CD14-positive monocyte (primary cell): Measurements from ENCODE around the gene CTNNBL1. TPM values are rescaled to one million over a fixed set of nuclear protein-coding genes. Genes with fewer than 3 reads are reported as not detected.

ENCODE experiments used
- DNase-seq, 3 donors: peaks; one replicate each; pipeline ENCODE4 v3.0.0-alpha.2; 2011 to 2022
- H2AFZ ChIP-seq: 2 replicates; pipeline ENCODE4 v1.6.0; 2012; ENCODE audit warnings: mild to moderate bottlenecking, low read depth, low read length, inconsistent platforms; ENCODE audit not compliant: insufficient read depth, poor library complexity, severe bottlenecking
- H3K27ac ChIP-seq, 2 donors: 1 replicate in 1 of 2; 2 replicates in 1 of 2; pipeline ENCODE4 v1.5.1; 2012 to 2013; ENCODE audit warnings: low read length in 2 of 2, control low read depth in 1 of 2, inconsistent platforms in 1 of 2, low read depth in 1 of 2, mild to moderate bottlenecking in 1 of 2
- H3K27me3 ChIP-seq, 2 donors: one replicate each; pipeline versions ENCODE4 v1.6.0 to v1.6.1; 2011 to 2013; ENCODE audit warnings: low read length in 2 of 2; ENCODE audit not compliant: control insufficient read depth in 2 of 2, insufficient read depth in 2 of 2
- H3K36me3 ChIP-seq, 2 donors: replicated peaks in 1 of 2; 1 replicate in 1 of 2; 2 replicates in 1 of 2; pipeline versions ENCODE4 v1.5.1 to v1.6.1; 2012 to 2013; ENCODE audit warnings: low read length in 2 of 2, control low read depth in 1 of 2, inconsistent platforms in 1 of 2, mild to moderate bottlenecking in 1 of 2; ENCODE audit not compliant: insufficient read depth in 2 of 2, control insufficient read depth in 1 of 2
- H3K4me1 ChIP-seq, 2 donors: 1 replicate in 1 of 2; 2 replicates in 1 of 2; pipeline versions ENCODE4 v1.5.1 to v1.6.1; 2012 to 2013; ENCODE audit warnings: low read length in 2 of 2, control low read depth in 1 of 2, inconsistent platforms in 1 of 2, mild to moderate bottlenecking in 1 of 2, moderate library complexity in 1 of 2; ENCODE audit not compliant: insufficient read depth in 2 of 2, control insufficient read depth in 1 of 2
- H3K4me2 ChIP-seq: replicated peaks from 2 replicates; pipeline ENCODE3; 2012; ENCODE audit warnings: low read length, moderate library complexity, mild to moderate bottlenecking; ENCODE audit not compliant: poor library complexity, severe bottlenecking; ENCODE audit errors: extremely low read depth
- H3K4me3 ChIP-seq, 3 experiments: fragments of 200-600 bp in 1 of 3; sonication (generic) in 1 of 3; replicated peaks in 1 of 3; 1 replicate in 2 of 3; 2 replicates in 1 of 3; pipeline ENCODE4 v1.5.1; 2011 to 2013; ENCODE audit warnings: low read length in 3 of 3, mild to moderate bottlenecking in 3 of 3, control low read depth in 2 of 3, low read depth in 2 of 3, inconsistent platforms in 1 of 3, moderate library complexity in 1 of 3
- H3K79me2 ChIP-seq: 2 replicates; pipeline ENCODE4 v1.6.0; 2012; ENCODE audit warnings: mild to moderate bottlenecking, control low read depth, inconsistent platforms, low read length, moderate library complexity; ENCODE audit not compliant: insufficient read depth
- H3K9ac ChIP-seq: 2 replicates; pipeline ENCODE4 v1.6.0; 2017; ENCODE audit warnings: low read length, mild to moderate bottlenecking; ENCODE audit not compliant: insufficient read depth, poor library complexity, severe bottlenecking
- H3K9me3 ChIP-seq, 2 donors: replicated peaks in 1 of 2; 1 replicate in 1 of 2; 2 replicates in 1 of 2; pipeline versions ENCODE4 v1.5.1 to v1.6.1; 2012 to 2013; ENCODE audit warnings: low read length in 2 of 2, control low read depth in 1 of 2; ENCODE audit not compliant: control insufficient read depth in 1 of 2, insufficient read depth in 1 of 2
- H4K20me1 ChIP-seq: 2 replicates; pipeline ENCODE4 v1.6.0; 2012; ENCODE audit warnings: mild to moderate bottlenecking, low read length, control low read depth, moderate library complexity; ENCODE audit not compliant: insufficient read depth
- H3K27ac Mint-ChIP-seq, 7 donors: one replicate each; pipeline ENCODE4 v1.8.0; 2020; ENCODE audit warnings: mild to moderate bottlenecking in 7 of 7, mixed read lengths in 7 of 7, moderate library complexity in 6 of 7, inconsistent platforms in 2 of 7
- H3K27me3 Mint-ChIP-seq, 3 donors: one replicate each; pipeline ENCODE4 v1.8.0; 2021 to 2022; ENCODE audit warnings: low read depth in 3 of 3, mild to moderate bottlenecking in 3 of 3, mixed read lengths in 3 of 3, moderate library complexity in 3 of 3, inconsistent platforms in 1 of 3
- H3K36me3 Mint-ChIP-seq, 2 donors: one replicate each; pipeline ENCODE4 v1.8.0; 2020; ENCODE audit warnings: mixed read lengths in 2 of 2, inconsistent platforms in 1 of 2, mild to moderate bottlenecking in 1 of 2
- H3K4me1 Mint-ChIP-seq: one replicate; pipeline ENCODE4 v1.8.0; 2020; ENCODE audit warnings: mild to moderate bottlenecking, mixed read lengths
- H3K4me3 Mint-ChIP-seq, 2 donors: one replicate each; pipeline ENCODE4 v1.8.0; 2020; ENCODE audit warnings: mild to moderate bottlenecking in 2 of 2, mixed read lengths in 2 of 2, moderate library complexity in 1 of 2
- H3K9me3 Mint-ChIP-seq, 7 donors: one replicate each; pipeline ENCODE4 v1.8.0; 2020 to 2022; ENCODE audit warnings: mixed read lengths in 7 of 7, mild to moderate bottlenecking in 6 of 7, moderate library complexity in 6 of 7, inconsistent platforms in 2 of 7
- WGBS: methylation state at CpG from one replicate; pipeline ENCODE4 v1.1.5; 2013; ENCODE audit warnings: missing lambda C conversion rate; ENCODE audit not compliant: insufficient coverage; 5-methylcytosine and 5-hydroxymethylcytosine counted together
- intact Hi-C, 2 donors: fragments of 100-400 bp; cut with micrococcal nuclease; formaldehyde crosslinking; loops; one replicate each; pipeline versions ENCODE4 v1.15.0 to v1.15.1; 2023
- polyA plus RNA-seq, 3 donors: library from polyadenylated mRNA; depleted of rRNA in 1 of 3; unstranded in 2 of 3; stranded (reverse) in 1 of 3; fragments of 300-500 nt in 2 of 3; fragments of >200 nt in 1 of 3; fragmentation: Illumina TruSeq in 2 of 3; gene quantifications; 1 replicate in 2 of 3; 2 replicates in 1 of 3; pipeline ENCODE4 v1.2.3, GENCODE V29; 2012 to 2021
- TF ChIP-seq, protein P1 (sequence below): fragments of 200-600 bp; IDR thresholded peaks from one replicate; pipeline ENCODE4 v1.8.0; 2022; ENCODE audit warnings: antibody characterized with exemption, mild to moderate bottlenecking

Gene CTNNBL1
- polyA plus RNA-seq, 3 donors, result 35.5 to 83.2 (median 77.3) TPM

DNA sequence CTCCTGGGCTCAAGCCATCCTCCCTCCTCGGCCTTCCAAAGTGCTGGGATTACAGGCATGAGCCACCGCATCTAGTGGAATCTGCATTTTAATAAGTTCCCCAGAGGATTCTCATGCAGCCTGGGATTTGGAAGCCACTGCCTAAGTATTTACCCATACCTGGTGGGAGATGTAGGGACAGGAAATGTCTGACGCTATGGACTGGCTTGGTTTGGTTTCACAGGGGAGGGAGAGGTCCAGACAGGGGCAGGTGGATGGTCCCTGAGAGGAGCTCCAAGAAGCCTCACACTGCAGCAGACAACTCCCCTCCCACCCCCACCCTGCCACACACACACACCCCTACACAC is 213.5 kb downstream of the CTNNBL1 start:
- no peaks in the 10 kb centered on the region for H3K36me3 ChIP-seq
- no peaks in the 10 kb centered on the region for H3K79me2 ChIP-seq
- intact Hi-C loops, result no loop called here
- Mint-ChIP-seq H3K4me3 (no peak overlapping the region), H3K9me3 (peaks cover 0 to 8% (median 4%) of the 10 kb centered on the region in 7 donors), H3K27me3 (peaks cover 41 to 90% (median 70%) of the 10 kb centered on the region in 3 donors), H3K4me1 (peaks cover 3% of the 10 kb centered on the region), H3K27ac (no peak overlapping the region), H3K36me3 (peaks cover 3 to 6% of the 10 kb centered on the region in 2 donors)
- no peaks in the 10 kb centered on the region for H4K20me1 ChIP-seq
- peaks cover 17 to 57% of the 10 kb centered on the region in 2 donors for H3K27me3 ChIP-seq
- DNase-seq, result no peak
- no peak overlapping the region for H3K4me3 ChIP-seq
- H3K9me3 ChIP-seq, result peaks cover 0 to 2% of the 10 kb centered on the region in 2 donors
- no peak overlapping the region for H3K27ac ChIP-seq
- H3K9ac ChIP-seq, result no peak overlapping the region
- WGBS, result 60% methylated on average over 1 of the region's 3 CpGs
- H2AFZ ChIP-seq, result no peak overlapping the region
- H3K4me1 ChIP-seq, result no peaks in the 10 kb centered on the region
- no peak overlapping the region for H3K4me2 ChIP-seq
- TF ChIP-seq, protein P1, sequence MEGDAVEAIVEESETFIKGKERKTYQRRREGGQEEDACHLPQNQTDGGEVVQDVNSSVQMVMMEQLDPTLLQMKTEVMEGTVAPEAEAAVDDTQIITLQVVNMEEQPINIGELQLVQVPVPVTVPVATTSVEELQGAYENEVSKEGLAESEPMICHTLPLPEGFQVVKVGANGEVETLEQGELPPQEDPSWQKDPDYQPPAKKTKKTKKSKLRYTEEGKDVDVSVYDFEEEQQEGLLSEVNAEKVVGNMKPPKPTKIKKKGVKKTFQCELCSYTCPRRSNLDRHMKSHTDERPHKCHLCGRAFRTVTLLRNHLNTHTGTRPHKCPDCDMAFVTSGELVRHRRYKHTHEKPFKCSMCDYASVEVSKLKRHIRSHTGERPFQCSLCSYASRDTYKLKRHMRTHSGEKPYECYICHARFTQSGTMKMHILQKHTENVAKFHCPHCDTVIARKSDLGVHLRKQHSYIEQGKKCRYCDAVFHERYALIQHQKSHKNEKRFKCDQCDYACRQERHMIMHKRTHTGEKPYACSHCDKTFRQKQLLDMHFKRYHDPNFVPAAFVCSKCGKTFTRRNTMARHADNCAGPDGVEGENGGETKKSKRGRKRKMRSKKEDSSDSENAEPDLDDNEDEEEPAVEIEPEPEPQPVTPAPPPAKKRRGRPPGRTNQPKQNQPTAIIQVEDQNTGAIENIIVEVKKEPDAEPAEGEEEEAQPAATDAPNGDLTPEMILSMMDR, result no peak

- Mint-ChIP-seq H3K27me3 (peaks cover 41 to 90% (median 70%) of the 10 kb centered on the region in 3 donors), H3K9me3 (peaks cover 0 to 5% (median 4%) of the 10 kb centered on the region in 7 donors), H3K36me3 (peaks cover 3 to 5% of the 10 kb centered on the region in 2 donors), H3K4me1 (peaks cover 3% of the 10 kb centered on the region), H3K27ac (no peak overlapping the region), H3K4me3 (no peak overlapping the region)
- H3K79me2 ChIP-seq, result no peaks in the 10 kb centered on the region
- TF ChIP-seq, protein P1, result no peak
- peaks cover 15 to 57% of the 10 kb centered on the region in 2 donors for H3K27me3 ChIP-seq
- no peak overlapping the region for H3K9ac ChIP-seq
- no peak for DNase-seq
- WGBS, result 74% methylated on average over 15 of the region's 17 CpGs
- H3K9me3 ChIP-seq, result no peaks in the 10 kb centered on the region
- H3K27ac ChIP-seq, result no peak overlapping the region
- H4K20me1 ChIP-seq, result no peaks in the 10 kb centered on the region
- H3K4me3 ChIP-seq, result no peak overlapping the region
- H3K36me3 ChIP-seq, result no peaks in the 10 kb centered on the region
- H3K4me1 ChIP-seq, result no peaks in the 10 kb centered on the region
- H2AFZ ChIP-seq, result no peak overlapping the region
- intact Hi-C loops, result no loop called here
- no peak overlapping the region for H3K4me2 ChIP-seq
Observed at GRCh38 chr20:37907677-37908401, 214.0 kb downstream of the CTNNBL1 start.
